ENCODE data around the gene TGM5.
"Not testable (repeated sequence)": the region's sequence is repeated elsewhere in the genome, so short reads cannot be mapped to it uniquely, and the experiment has no call there.

The TGM5 gene

DNA sequence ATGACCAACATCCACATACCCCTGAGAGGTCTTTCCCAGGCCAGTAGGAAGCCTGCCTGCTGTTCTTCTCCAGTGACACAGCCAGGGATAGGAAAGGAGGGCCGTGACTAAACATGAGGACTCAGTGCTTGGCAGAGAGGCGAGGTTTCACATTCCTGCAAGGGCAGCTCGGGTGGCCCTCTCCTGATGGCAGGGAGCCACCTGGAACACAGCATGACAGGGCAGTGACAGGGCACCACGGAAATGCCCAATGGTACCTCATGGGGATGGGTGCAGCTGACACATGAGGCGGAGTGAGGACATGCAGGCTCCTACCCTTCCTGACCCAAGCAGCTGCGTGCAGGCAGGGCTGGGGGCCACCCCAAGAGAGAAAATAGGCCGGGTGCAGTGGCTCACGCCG is 7.4 kb upstream of the TGM5 start:
- no peak overlapping the region for H3K4me2 ChIP-seq (ENCODE audit: low read depth, low read length, poor library complexity, severe bottlenecking)
- no peaks in the 10 kb centered on the region for H3F3A ChIP-seq (ENCODE audit: insufficient read depth)
- no peak overlapping the region for H2AFZ ChIP-seq (ENCODE audit: low read depth, low read length, severe bottlenecking)
- no peaks in the 10 kb centered on the region for H3K27me3 ChIP-seq (ENCODE audit: low read length)
- no peak overlapping the region for H3K27ac ChIP-seq (ENCODE audit: low read depth, low read length)
- 0 out of 2 replicates have a peak, but pooled peaks cover 4% of the 10 kb centered on the region for H3K9me3 ChIP-seq (ENCODE audit: insufficient read depth, low read length)
- no peak for TF ChIP-seq EZH2phosphoT487 (conservative IDR thresholded peaks at IDR 0.05; ENCODE audit: low read length)
- TF ChIP-seq CTCF (IDR thresholded peaks at IDR 0.05; ENCODE audit: insufficient read depth, low read length, poor library complexity, severe bottlenecking) = no peak
- no peaks in the 10 kb centered on the region for H3K36me3 ChIP-seq (ENCODE audit: low read length)
- no peak overlapping the region for H3K4me3 ChIP-seq (ENCODE audit: insufficient read depth, low read length, poor library complexity, severe bottlenecking)
- no peaks in the 10 kb centered on the region for H4K20me1 ChIP-seq (ENCODE audit: low read depth, low read length)
- no peak overlapping the region for H3K9ac ChIP-seq (ENCODE audit: low read length)
- H3K9me2 ChIP-seq (replicated peaks; ENCODE audit: insufficient read depth, low read length) = no peaks in the 10 kb centered on the region
- no peaks in the 10 kb centered on the region for H3K79me2 ChIP-seq (ENCODE audit: insufficient read depth, low read length)

GRCh38 chr15:43273243-43273642 is 6.5 kb upstream of the TGM5 start:
- Histone ChIP-seq H3K9ac (ENCODE audit: low read length) (no peak overlapping the region), H3K36me3 (ENCODE audit: low read length) (no peaks in the 10 kb centered on the region), H3K9me3 (ENCODE audit: insufficient read depth, low read length) (0 out of 2 replicates have a peak, but pooled peaks cover 4% of the 10 kb centered on the region), H4K20me1 (ENCODE audit: low read depth, low read length) (no peaks in the 10 kb centered on the region), H3K79me2 (ENCODE audit: insufficient read depth, low read length) (no peaks in the 10 kb centered on the region), H3K27me3 (ENCODE audit: low read length) (no peaks in the 10 kb centered on the region), H2AFZ (ENCODE audit: low read depth, low read length, severe bottlenecking) (no peak overlapping the region), H3K9me2 (replicated peaks; ENCODE audit: insufficient read depth, low read length) (no peaks in the 10 kb centered on the region), H3K27ac (ENCODE audit: low read depth, low read length) (no peak overlapping the region), H3F3A (ENCODE audit: insufficient read depth) (no peaks in the 10 kb centered on the region), H3K4me3 (ENCODE audit: insufficient read depth, low read length, poor library complexity, severe bottlenecking) (no peak overlapping the region), H3K4me2 (ENCODE audit: low read depth, low read length, poor library complexity, severe bottlenecking) (no peak overlapping the region)
- no peak for TF ChIP-seq EZH2phosphoT487 (conservative IDR thresholded peaks at IDR 0.05; ENCODE audit: low read length)
- no peak for TF ChIP-seq CTCF (IDR thresholded peaks at IDR 0.05; ENCODE audit: insufficient read depth, low read length, poor library complexity, severe bottlenecking)

- not testable (repeated sequence) for H3K9ac ChIP-seq (ENCODE audit: low read length); H3F3A ChIP-seq (ENCODE audit: insufficient read depth); H3K4me3 ChIP-seq (ENCODE audit: insufficient read depth, low read length, poor library complexity, severe bottlenecking); H3K27ac ChIP-seq (ENCODE audit: low read depth, low read length); H3K9me3 ChIP-seq (ENCODE audit: insufficient read depth, low read length); H3K9me2 ChIP-seq (replicated peaks; ENCODE audit: insufficient read depth, low read length); H4K20me1 ChIP-seq (ENCODE audit: low read depth, low read length); H3K36me3 ChIP-seq (ENCODE audit: low read length); H3K4me2 ChIP-seq (ENCODE audit: low read depth, low read length, poor library complexity, severe bottlenecking); H2AFZ ChIP-seq (ENCODE audit: low read depth, low read length, severe bottlenecking); H3K79me2 ChIP-seq (ENCODE audit: insufficient read depth, low read length); H3K27me3 ChIP-seq (ENCODE audit: low read length)
Measured at GRCh38 chr15:43271908-43272307, 5.2 kb upstream of the TGM5 start.

- no peaks in the 10 kb centered on the region for H3K27me3 ChIP-seq (ENCODE audit: low read length)
- 0 out of 2 replicates have a peak, but pooled peaks cover 4% of the 10 kb centered on the region for H3K9me3 ChIP-seq (ENCODE audit: insufficient read depth, low read length)
- no peak overlapping the region for H3K27ac ChIP-seq (ENCODE audit: low read depth, low read length)
- H3K36me3 ChIP-seq (ENCODE audit: low read length) = no peaks in the 10 kb centered on the region
- H3K9me2 ChIP-seq (replicated peaks; ENCODE audit: insufficient read depth, low read length) = no peaks in the 10 kb centered on the region
- no peak overlapping the region for H3K9ac ChIP-seq (ENCODE audit: low read length)
- no peaks in the 10 kb centered on the region for H3F3A ChIP-seq (ENCODE audit: insufficient read depth)
- H2AFZ ChIP-seq (ENCODE audit: low read depth, low read length, severe bottlenecking) = peak overlapping the region; percentile 17
- no peak overlapping the region for H3K4me3 ChIP-seq (ENCODE audit: insufficient read depth, low read length, poor library complexity, severe bottlenecking)
- TF ChIP-seq EZH2phosphoT487 (conservative IDR thresholded peaks at IDR 0.05; ENCODE audit: low read length) = no peak
- TF ChIP-seq CTCF (IDR thresholded peaks at IDR 0.05; ENCODE audit: insufficient read depth, low read length, poor library complexity, severe bottlenecking) = no peak
- no peaks in the 10 kb centered on the region for H4K20me1 ChIP-seq (ENCODE audit: low read depth, low read length)
- no peak overlapping the region for H3K4me2 ChIP-seq (ENCODE audit: low read depth, low read length, poor library complexity, severe bottlenecking)
- no peaks in the 10 kb centered on the region for H3K79me2 ChIP-seq (ENCODE audit: insufficient read depth, low read length)
Measured at GRCh38 chr15:43270676-43271306, 4.1 kb upstream of the TGM5 start.

All from SU-DHL-6 (cell line).